HG03064 (cell line): Measurements from ENCODE around the gene HENMT1.
"Not testable (repeated sequence)": the region's sequence is repeated elsewhere in the genome, so short reads cannot be mapped to it uniquely, and the experiment has no call there.

Source experiments
- ATAC-seq: cut with Tn5 transposase; IDR thresholded peaks from one replicate; pipeline ENCODE4 v1.9.1; 2021; ENCODE audit warnings: low read depth; ENCODE audit not compliant: unreplicated experiment

Gene HENMT1

GRCh38 chr1:108678706-108679105 is 17.8 kb upstream of the HENMT1 start:
- no peak for ATAC-seq

GRCh38 chr1:108671143-108671542 is 10.2 kb upstream of the HENMT1 start:
- ATAC-seq: no peak

GRCh38 chr1:108670131-108670773 is 9.4 kb upstream of the HENMT1 start:
- no peak for ATAC-seq

- ATAC-seq: no peak
Observed at GRCh38 chr1:108669679-108670078, 8.8 kb upstream of the HENMT1 start.

- no peak for ATAC-seq
Observed at GRCh38 chr1:108668777-108669176, 7.9 kb upstream of the HENMT1 start.

GRCh38 chr1:108667422-108667821 is 6.5 kb upstream of the HENMT1 start:
- not testable (repeated sequence) for ATAC-seq

GRCh38 chr1:108665771-108666170 is 4.9 kb upstream of the HENMT1 start:
- ATAC-seq: no peak

- ATAC-seq: no peak
Observed at GRCh38 chr1:108665067-108665466, 4.2 kb upstream of the HENMT1 start.

GRCh38 chr1:108664481-108664880 is 3.6 kb upstream of the HENMT1 start:
- no peak for ATAC-seq

GRCh38 chr1:108663074-108663473 is 2.2 kb upstream of the HENMT1 start:
- no peak for ATAC-seq

- no peak for ATAC-seq
Observed at GRCh38 chr1:108657356-108658080, 3.4 kb downstream of the HENMT1 start.

- ATAC-seq: no peak
Observed at GRCh38 chr1:108653431-108654105, 7.3 kb downstream of the HENMT1 start.

- peak; percentile 72 for ATAC-seq
Observed at GRCh38 chr1:108646648-108647269, 14.1 kb downstream of the HENMT1 start.

- ATAC-seq: no peak
Observed at GRCh38 chr1:108646265-108646647, 14.6 kb downstream of the HENMT1 start.

- ATAC-seq: no peak
Observed at GRCh38 chr1:108645564-108646184, 15.2 kb downstream of the HENMT1 start.

- ATAC-seq: no peak
Observed at GRCh38 chr1:108644984-108645383, 15.9 kb downstream of the HENMT1 start.

- peak; percentile 54 for ATAC-seq
Observed at GRCh38 chr1:108643492-108644335, 17.2 kb downstream of the HENMT1 start.

GRCh38 chr1:108640863-108641262 is 20.0 kb downstream of the HENMT1 start:
- not testable (repeated sequence) for ATAC-seq

GRCh38 chr1:108639899-108640560 is 20.9 kb downstream of the HENMT1 start:
- no peak for ATAC-seq
